Heart right ventricle (tissue), 16 donors: Measurements from ENCODE around the gene CD276. TPM values are rescaled to one million over a fixed set of nuclear protein-coding genes. Genes with fewer than 3 reads are reported as not detected.
A peak's percentile ranks its signal among the peaks of the same experiment; 100 is the strongest.

Experiments
- ATAC-seq, 8 donors: fragments of 200-7000 bp; cut with Tn5 transposase; one replicate each; pipeline ENCODE4 v1.9.1; 2020; ENCODE audit warnings: mild to moderate bottlenecking in 8 of 8, moderate library complexity in 8 of 8, moderate number of reproducible peaks in 1 of 8
- DNase-seq, 2 donors: peaks; one replicate each; pipeline ENCODE4 v3.0.0-alpha.2; 2020
- H3K27ac ChIP-seq, 10 donors: fragments of 200-600 bp; sonication (generic) in 2 of 10; one replicate each; pipeline versions ENCODE4 v1.5.0 to v1.8.0; 2020 to 2022; ENCODE audit warnings: mild to moderate bottlenecking in 3 of 10
- H3K27me3 ChIP-seq, 7 donors: fragments of 200-600 bp; one replicate each; pipeline ENCODE4 v1.8.0; 2021 to 2022; ENCODE audit warnings: mild to moderate bottlenecking in 2 of 7
- H3K36me3 ChIP-seq, 9 donors: fragments of 200-600 bp; sonication (generic) in 1 of 9; one replicate each; pipeline versions ENCODE4 v1.5.0 to v1.8.0; 2020 to 2022; ENCODE audit warnings: mild to moderate bottlenecking in 2 of 9
- H3K4me1 ChIP-seq, 9 donors: fragments of 200-600 bp; sonication (generic) in 1 of 9; one replicate each; pipeline versions ENCODE4 v1.5.0 to v1.8.0; 2020 to 2022; ENCODE audit warnings: mild to moderate bottlenecking in 4 of 9
- H3K4me3 ChIP-seq, 10 donors: fragments of 200-600 bp; sonication (generic) in 2 of 10; one replicate each; pipeline versions ENCODE4 v1.5.0 to v1.8.0; 2020 to 2022; ENCODE audit warnings: mild to moderate bottlenecking in 7 of 10, moderate library complexity in 2 of 10
- H3K9me3 ChIP-seq, 11 donors: fragments of 200-600 bp in 10 of 11; sonication (generic) in 2 of 11; one replicate each; pipeline versions ENCODE4 v1.5.0 to v1.8.0; 2013 to 2022; ENCODE audit warnings: mild to moderate bottlenecking in 2 of 11, control low read depth in 1 of 11, moderate library complexity in 1 of 11
- WGBS, 2 donors: extraction: QIAGEN DNeasy Blood & Tissue Kit; methylation state at CpG; one replicate each; pipeline ENCODE4 v1.1.7; 2013; ENCODE audit warnings: inconsistent platforms in 1 of 2; 5-methylcytosine and 5-hydroxymethylcytosine counted together
- intact Hi-C, 10 donors: fragments of 100-400 bp; cut with DNase I; formaldehyde crosslinking; loops; one replicate each; pipeline versions ENCODE4 v1.11.1 to v1.14.2; 2022
- polyA plus RNA-seq, 2 donors: library from polyadenylated mRNA; stranded (reverse); fragments of 200-250 nt; gene quantifications; one replicate each; pipeline ENCODE4 v1.2.3, GENCODE V29; 2013
- total RNA-seq, 10 donors: library from RNA; stranded (reverse); fragmentation: NEBNext Ultra II Directional in 3 of 10; extraction: Animal tissue kit (Norgen Biotek cat#: 25700) in 3 of 10; gene quantifications; one replicate each; pipeline versions ENCODE4 v1.2.1 to v1.2.4, GENCODE V29; 2021 to 2023
- TF ChIP-seq, protein P1 (sequence below), 9 donors: fragments of 200-600 bp; sonication (generic) in 2 of 9; IDR thresholded peaks; one replicate each; pipeline versions ENCODE4 v1.5.0 to v1.8.0; 2021 to 2022; ENCODE audit warnings: antibody characterized with exemption in 9 of 9, mild to moderate bottlenecking in 5 of 9, moderate library complexity in 1 of 9
- donor health status: Arrhythmogenic right ventricular cardiomyopathy.
- donor health status: ischemic (EF 13 %, LVEDD 7.1; RV severe dilation, severe dysfunction).
- donor health status: healthy with polysubstance abuse.
- donor health status: DM: no; HTN: yes; CAD: no.
- donor health status: DM: no; HTN: no; CAD: no.
- donor health status: ischemic (EF 25% LVEDD 6.9; RV normal size, moderate dysfunction).
- donor health status: ischemic (EF 25% LVEDD 5.7; RV mildly dilated, moderate dysfunction).
- donor health status: healthy.
- donor health status: DM: yes; HTN: yes; CAD: no.
- donor health status: Ischemic cardiomyopathy.
- donor health status: ischemic (EF 35%, LVEDD 5.7; RV mildly dilated, moderate dysfunction).
- donor health status: nonischemic (EF 11% LVEDD 7.7; RV severe dilation, severe dysfunction).
- donor health status: DM: yes; HTN: yes; CAD: no.
- donor health status: PGD.
- donor health status: ischemic (EF 29% LVEDD 5.4; RV normal size, mild dysfunction).
- donor health status: nonischemic (EF 23%, LVEDD 6.1; RV moderate dilation, normal function).

Gene CD276
- total and polyA plus RNA-seq, 12 donors: 26.5 to 77.1 (median 38.1) TPM

GRCh38 chr15:73715417-73715816 lies 31.2 kb downstream of the CD276 start:
- DNase-seq: peak in 1 of 2 donors; percentile 51
- intact Hi-C loops: loop anchor here in 4 of 10 donors (5.0 to 10.0 kb wide), 2 partner anchors 87 to 189 kb away; no protein-coding TSS in a partner anchor

GRCh38 chr15:73716417-73716816 lies 32.2 kb downstream of the CD276 start:
- H3K4me1 ChIP-seq: peaks cover 0 to 24% (median 8%) of the 10 kb centered on the region in 9 donors
- no peaks in the 10 kb centered on the region for H3K9me3 ChIP-seq
- H3K27ac ChIP-seq: peak overlapping the region in 6 of 10 donors; percentile 18 to 67 (median 36)
- TF ChIP-seq, protein P1, sequence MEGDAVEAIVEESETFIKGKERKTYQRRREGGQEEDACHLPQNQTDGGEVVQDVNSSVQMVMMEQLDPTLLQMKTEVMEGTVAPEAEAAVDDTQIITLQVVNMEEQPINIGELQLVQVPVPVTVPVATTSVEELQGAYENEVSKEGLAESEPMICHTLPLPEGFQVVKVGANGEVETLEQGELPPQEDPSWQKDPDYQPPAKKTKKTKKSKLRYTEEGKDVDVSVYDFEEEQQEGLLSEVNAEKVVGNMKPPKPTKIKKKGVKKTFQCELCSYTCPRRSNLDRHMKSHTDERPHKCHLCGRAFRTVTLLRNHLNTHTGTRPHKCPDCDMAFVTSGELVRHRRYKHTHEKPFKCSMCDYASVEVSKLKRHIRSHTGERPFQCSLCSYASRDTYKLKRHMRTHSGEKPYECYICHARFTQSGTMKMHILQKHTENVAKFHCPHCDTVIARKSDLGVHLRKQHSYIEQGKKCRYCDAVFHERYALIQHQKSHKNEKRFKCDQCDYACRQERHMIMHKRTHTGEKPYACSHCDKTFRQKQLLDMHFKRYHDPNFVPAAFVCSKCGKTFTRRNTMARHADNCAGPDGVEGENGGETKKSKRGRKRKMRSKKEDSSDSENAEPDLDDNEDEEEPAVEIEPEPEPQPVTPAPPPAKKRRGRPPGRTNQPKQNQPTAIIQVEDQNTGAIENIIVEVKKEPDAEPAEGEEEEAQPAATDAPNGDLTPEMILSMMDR (IDR thresholded peaks at IDR 0.05): no peak
- WGBS, 2 donors: 45 to 61% methylated on average over 6 of the region's 6 CpGs
- no peak overlapping the region for H3K4me3 ChIP-seq
- ATAC-seq (peak; percentile 58 to 87 (median 78)), DNase-seq (peak; percentile 78)
- intact Hi-C loops: loop anchor here in 4 of 10 donors (5.0 to 10.0 kb wide), 2 partner anchors 86 to 188 kb away; no protein-coding TSS in a partner anchor
- peaks cover 0 to 26% (median 0%) of the 10 kb centered on the region in 9 donors for H3K36me3 ChIP-seq
- no peaks in the 10 kb centered on the region for H3K27me3 ChIP-seq

More at GRCh38 chr15:73715417-73715816, 31.2 kb downstream of the CD276 start:
- Histone ChIP-seq H3K36me3 (peaks cover 0 to 36% (median 0%) of the 10 kb centered on the region in 9 donors), H3K9me3 (no peaks in the 10 kb centered on the region), H3K27ac (peak overlapping the region in 3 of 10 donors; percentile 49 to 67 (median 60)), H3K27me3 (no peaks in the 10 kb centered on the region), H3K4me3 (no peak overlapping the region), H3K4me1 (peaks cover 0 to 24% (median 8%) of the 10 kb centered on the region in 9 donors)
- TF ChIP-seq, protein P1 (IDR thresholded peaks at IDR 0.05): peak in 2 of 9 donors; percentile 9 to 10
- 47 to 72% methylated on average over 3 of the region's 3 CpGs for WGBS, 2 donors
- peak; percentile 26 to 68 (median 56) for ATAC-seq

DNA sequence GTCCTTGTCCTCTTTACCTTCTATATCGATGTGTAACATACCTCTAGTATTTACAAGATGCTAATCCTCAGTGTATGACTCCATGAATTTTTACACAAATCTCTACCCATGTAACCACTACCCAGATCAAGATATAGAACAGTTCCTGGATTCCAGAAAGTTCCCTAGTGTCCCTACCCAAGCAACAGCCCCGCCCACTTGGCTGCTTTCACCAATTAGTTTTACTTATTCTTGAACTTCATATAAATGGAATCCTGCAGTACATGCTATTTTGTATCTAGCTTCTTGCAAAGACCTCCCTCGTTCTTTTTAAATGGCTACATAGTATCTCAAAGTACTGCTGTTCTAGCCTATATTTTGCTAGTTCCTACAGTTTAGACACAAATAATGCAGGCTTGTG lies 33.0 kb downstream of the CD276 start:
- 70 to 74% methylated on average over 3 of the region's 3 CpGs for WGBS, 2 donors
- DNase-seq (no peak), ATAC-seq (no peak)
- intact Hi-C loops: loop anchor here in 4 of 10 donors (5.0 to 10.0 kb wide), 2 partner anchors 85 to 188 kb away; no protein-coding TSS in a partner anchor
- TF ChIP-seq, protein P1 (IDR thresholded peaks at IDR 0.05): no peak
- no peaks in the 10 kb centered on the region for H3K9me3 ChIP-seq
- H3K4me1 ChIP-seq: peaks cover 0 to 24% (median 8%) of the 10 kb centered on the region in 9 donors
- H3K36me3 ChIP-seq: peaks cover 0 to 24% (median 0%) of the 10 kb centered on the region in 9 donors
- peak overlapping the region in 3 of 10 donors; percentile 36 to 67 (median 60) for H3K27ac ChIP-seq
- no peaks in the 10 kb centered on the region for H3K27me3 ChIP-seq
- H3K4me3 ChIP-seq: no peak overlapping the region

DNA sequence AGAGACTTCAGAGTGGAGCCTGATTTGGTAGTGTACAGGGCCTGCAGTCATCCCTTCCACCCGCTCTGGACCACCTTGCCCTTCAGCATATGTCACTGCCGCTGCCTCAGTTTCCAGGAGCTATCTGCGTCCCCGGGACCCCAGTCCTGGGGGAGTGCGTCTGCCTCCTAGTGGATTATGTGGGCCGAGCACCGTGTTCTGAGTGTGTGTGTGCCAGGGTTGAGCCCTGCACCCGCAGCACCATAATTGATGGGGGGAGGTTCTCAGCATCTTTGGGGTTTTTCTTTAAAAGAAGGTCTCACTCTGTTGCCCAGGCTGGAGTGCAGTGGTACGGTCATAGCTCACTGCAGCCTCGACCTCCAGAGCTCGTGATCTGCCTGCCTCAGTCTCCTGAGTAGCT lies 33.6 kb downstream of the CD276 start:
- peaks cover 0 to 20% (median 0%) of the 10 kb centered on the region in 9 donors for H3K36me3 ChIP-seq
- ATAC-seq: no peak

More for the DNA sequence above, 33.6 kb downstream of the CD276 start:
- intact Hi-C loops: loop anchor here in 4 of 10 donors (5.0 to 10.0 kb wide), 2 partner anchors 84 to 187 kb away; no protein-coding TSS in a partner anchor
- 61 to 67% methylated on average over 11 of the region's 11 CpGs for WGBS, 2 donors
- Histone ChIP-seq H3K4me1 (peaks cover 0 to 24% (median 8%) of the 10 kb centered on the region in 9 donors), H3K9me3 (no peaks in the 10 kb centered on the region), H3K27ac (no peak overlapping the region), H3K4me3 (no peak overlapping the region), H3K27me3 (no peaks in the 10 kb centered on the region)
- TF ChIP-seq, protein P1 (IDR thresholded peaks at IDR 0.05): peak in 2 of 9 donors; percentile 14 to 18
- no peak for DNase-seq
